Activated CD4-positive, alpha-beta T cell treated with anti-CD3 and anti-CD28 coated beads for 48 hours (primary cell): ENCODE measurements around the gene A1CF.

ENCODE experiments used
- DNase-seq: peaks from one replicate; pipeline ENCODE4 v3.0.0-alpha.2; 2020

The A1CF gene

GRCh38 chr10:50861370-50861769, 24.1 kb downstream of the A1CF start:
- no peak for DNase-seq

GRCh38 chr10:50857579-50857978, 27.8 kb downstream of the A1CF start:
- no peak for DNase-seq

GRCh38 chr10:50855461-50855860, 30.0 kb downstream of the A1CF start:
- no peak for DNase-seq

DNA sequence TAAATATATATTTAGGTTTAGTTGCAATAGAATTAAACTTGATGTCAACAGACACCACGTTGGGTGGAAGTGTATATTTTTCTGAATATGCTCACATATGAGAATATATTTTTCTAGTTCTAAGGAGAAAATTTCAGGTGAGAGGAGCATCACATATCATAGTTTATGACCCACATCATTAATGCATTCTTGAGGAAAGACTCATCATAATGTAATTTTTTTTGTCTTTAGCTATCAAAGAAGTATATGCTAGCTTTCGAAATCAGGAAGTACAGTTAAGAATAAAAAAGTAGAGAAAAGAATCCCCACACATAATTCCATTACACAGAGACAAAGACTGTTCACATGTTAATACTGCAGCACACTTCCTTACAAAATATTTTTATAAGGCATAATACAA, 30.4 kb downstream of the A1CF start:
- no peak for DNase-seq

GRCh38 chr10:50853557-50853956, 31.9 kb downstream of the A1CF start:
- DNase-seq, result no peak

- no peak for DNase-seq
These were observed 33.3 kb downstream of the A1CF start for GRCh38 chr10:50851884-50852671.

GRCh38 chr10:50850578-50851230, 34.7 kb downstream of the A1CF start:
- no peak for DNase-seq

- DNase-seq, result no peak
These were observed 38.7 kb downstream of the A1CF start for GRCh38 chr10:50846753-50847152.

DNA sequence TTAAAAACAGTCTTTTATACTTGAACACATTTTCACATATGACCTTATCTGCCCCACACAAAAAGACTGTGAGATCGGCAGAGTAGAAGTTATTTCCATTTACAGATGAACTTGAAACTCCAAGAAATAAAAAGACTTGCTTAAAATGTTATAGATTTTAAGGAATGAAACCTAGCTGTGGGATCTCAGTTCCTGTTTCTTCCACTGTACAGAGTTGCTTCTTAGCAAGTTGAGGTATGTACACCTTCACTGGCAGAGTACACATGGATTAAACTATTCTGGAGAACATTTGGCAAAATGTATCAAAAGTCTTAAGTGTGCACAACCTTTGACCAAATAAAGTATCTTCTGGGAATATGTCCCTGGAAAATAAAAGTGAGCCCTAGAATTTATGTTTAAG, 48.3 kb downstream of the A1CF start:
- DNase-seq, result no peak

- DNase-seq, result no peak
These were observed 53.2 kb downstream of the A1CF start for GRCh38 chr10:50832171-50832751.

DNA sequence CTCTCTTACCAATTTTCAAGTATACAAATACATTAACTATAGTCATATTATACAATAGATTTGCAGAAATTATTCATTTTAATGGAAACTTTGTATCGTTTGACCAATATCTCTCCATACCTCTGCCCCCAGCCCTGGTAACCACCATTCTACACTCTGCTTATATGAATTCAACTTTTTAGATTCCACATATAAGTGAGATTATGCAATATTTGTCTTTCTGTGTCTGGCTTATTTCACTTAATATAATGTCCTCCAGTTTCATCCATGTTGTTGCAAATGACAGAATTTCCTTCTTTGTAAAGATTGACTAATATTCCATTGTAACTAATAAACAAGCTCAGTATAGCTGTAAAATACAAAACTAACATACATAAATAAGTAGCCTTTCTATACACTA, 55.4 kb downstream of the A1CF start:
- no peak for DNase-seq

GRCh38 chr10:50824782-50825181, 60.6 kb downstream of the A1CF start:
- no peak for DNase-seq

- DNase-seq, result no peak
These were observed 61.6 kb downstream of the A1CF start for GRCh38 chr10:50823789-50824188.

DNA sequence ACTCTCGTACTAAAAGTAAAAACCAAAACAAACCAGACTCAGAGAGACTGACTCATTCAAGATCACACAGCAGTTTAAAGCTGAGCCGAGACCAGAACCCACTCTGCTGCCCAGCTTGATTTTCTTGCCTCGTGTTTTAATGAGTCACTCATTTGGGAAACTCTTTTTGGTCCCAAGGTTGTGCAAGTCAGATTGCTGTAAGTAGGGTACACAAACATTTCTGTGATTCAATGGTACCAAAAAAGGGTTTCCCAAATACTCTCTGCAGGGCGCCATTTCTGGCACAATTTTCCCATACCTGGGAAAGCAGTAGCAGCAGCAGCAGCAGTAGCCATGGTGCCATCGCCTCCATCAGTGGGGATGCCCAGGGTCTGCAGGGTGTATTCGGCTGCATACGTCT, 75.8 kb downstream of the A1CF start:
- DNase-seq, result no peak

- DNase-seq, result no peak
These were observed 77.3 kb downstream of the A1CF start for GRCh38 chr10:50807851-50808776.

- no peak for DNase-seq
These were observed 79.3 kb downstream of the A1CF start for GRCh38 chr10:50805981-50806622.

- DNase-seq, result no peak
These were observed 85.8 kb downstream of the A1CF start for GRCh38 chr10:50799595-50799994.

DNA sequence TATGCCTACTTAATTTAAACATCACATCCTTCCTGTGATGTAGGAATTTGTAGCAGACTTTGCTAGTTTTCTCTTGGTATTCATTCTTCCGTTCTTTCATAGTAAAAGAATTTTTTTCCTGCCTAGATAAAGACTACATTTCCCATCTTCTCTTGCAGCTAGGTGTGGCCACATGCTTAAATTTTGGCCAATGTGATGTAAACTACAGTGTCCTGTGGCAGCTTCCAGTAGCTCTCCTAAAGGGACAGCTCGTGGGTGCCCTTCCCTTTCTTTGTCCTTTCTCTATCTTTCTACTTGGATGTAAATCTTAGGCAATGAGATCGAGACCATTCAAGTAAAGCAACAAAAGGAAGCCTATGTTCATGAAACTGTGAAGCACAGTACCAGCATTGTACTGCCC, 87.1 kb downstream of the A1CF start:
- no peak for DNase-seq

GRCh38 chr10:50796693-50797092, 88.7 kb downstream of the A1CF start:
- DNase-seq, result no peak

GRCh38 chr10:50794490-50794889, 90.9 kb downstream of the A1CF start:
- no peak for DNase-seq

DNA sequence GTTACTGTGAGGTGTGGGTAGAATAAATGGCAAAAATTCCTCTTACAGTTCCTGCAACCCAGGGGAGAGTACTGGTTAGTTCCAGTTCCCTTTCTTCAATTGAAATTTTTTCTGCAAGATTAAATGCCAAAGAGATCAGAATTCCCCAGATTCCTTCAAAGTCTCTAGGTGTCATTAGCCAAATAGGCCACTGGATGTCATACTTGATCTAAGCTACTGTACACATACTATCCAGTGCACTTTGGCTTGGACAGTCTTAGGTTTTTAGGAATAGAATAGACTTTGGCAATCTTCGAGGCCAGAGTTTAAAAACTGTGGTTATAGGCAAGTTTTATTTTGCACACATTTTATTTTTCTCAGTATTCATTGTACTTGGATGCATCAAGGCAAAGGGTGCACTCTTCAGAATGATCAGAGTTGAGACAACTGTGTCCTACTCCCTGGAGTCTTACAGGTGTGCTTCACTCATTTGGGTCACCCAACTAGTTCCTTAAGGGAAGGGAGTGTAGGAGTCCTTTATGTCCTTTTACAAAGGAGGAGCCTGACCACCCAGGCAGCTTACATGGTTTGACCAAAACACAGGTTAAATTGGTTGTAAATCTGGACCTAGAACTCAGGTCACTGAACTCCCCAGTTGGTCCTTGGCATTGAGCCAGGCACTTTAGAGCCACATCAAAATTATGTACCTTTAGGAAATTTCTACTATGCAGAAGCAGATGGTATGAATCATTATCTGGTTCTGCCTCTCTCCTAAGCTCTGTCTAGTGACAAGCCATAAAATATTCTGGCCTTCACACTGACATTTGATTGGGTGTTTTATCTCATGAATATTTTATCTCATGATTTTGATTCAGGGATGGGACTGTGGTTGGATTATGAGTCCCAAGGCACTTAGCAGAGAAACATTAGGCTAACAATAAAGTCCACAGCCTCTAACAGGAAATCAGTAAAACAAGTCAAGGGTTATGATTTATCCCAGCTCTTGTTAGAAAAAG, 96.2 kb downstream of the A1CF start:
- no peak for DNase-seq
